Right ventricle myocardium superior (tissue), 1 donor: ENCODE results near the gene HLTF. TPM values are rescaled to one million over a fixed set of nuclear protein-coding genes. Genes with fewer than 3 reads are reported as not detected.

ENCODE experiments used
- ATAC-seq: fragments of 200-7000 bp; cut with Tn5 transposase; one replicate; pipeline ENCODE4 v1.9.1; 2020; ENCODE audit warnings: mild to moderate bottlenecking; ENCODE audit not compliant: poor library complexity
- DNase-seq: peaks from one replicate; pipeline ENCODE4 v3.0.0-alpha.2; 2020
- intact Hi-C: fragments of 100-400 bp; cut with DNase I; formaldehyde crosslinking; loops from one replicate; pipeline ENCODE4 v1.11.2; 2022
- total RNA-seq: library from RNA; stranded (reverse); fragmentation: NEBNext Ultra II Directional; extraction: Animal tissue kit (Norgen Biotek cat#: 25700); gene quantifications from one replicate; pipeline ENCODE4 v1.2.1, GENCODE V29; 2021
- donor health status: DM: no; HTN: yes; CAD: no; lungs with severe emphysema.

The HLTF gene
- total RNA-seq, 1 donor from 2014 or later: 26.4 TPM

DNA sequence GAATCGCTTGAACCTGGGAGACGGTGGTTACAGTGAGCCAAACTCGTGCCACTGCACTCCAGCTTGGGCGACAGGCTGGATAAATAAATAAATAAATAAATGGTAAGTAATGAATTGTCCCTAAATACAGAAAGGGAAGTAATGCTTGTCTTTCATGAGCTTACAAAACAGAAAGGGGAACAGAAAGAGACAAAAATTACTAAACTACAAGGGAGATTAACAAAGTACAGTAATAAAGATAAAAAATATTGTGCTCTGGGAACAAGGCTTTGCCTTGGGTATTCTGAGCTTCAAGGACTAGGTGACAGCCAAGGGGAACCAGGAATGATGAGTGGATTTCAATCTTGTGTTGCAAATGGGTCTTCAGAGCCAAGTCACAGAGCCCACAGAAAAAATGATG is 9.2 kb upstream of the HLTF start:
- intact Hi-C loops: no loop called here
- ATAC-seq (no peak), DNase-seq (no peak)

DNA sequence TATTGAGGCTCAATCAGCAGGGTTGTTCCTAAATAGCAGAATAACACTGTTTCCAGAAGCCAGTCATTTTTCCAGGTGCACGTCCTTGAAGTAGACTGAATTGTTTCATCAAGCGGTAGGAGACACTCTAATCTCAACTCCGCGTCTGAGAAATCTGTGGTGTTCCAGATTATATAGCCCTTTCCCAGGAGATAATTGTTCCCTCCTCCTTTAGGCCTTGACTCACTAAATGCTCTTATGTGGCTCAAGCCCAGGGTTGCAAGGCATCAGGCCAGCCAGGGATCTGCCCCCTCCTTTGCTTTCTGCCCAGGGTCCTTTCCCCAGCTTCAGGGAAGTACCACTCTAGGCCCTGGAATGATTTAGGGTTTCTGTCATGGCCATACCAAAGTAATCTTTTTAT is 5.7 kb upstream of the HLTF start:
- intact Hi-C loops: no loop called here
- ATAC-seq (no peak), DNase-seq (no peak)

DNA sequence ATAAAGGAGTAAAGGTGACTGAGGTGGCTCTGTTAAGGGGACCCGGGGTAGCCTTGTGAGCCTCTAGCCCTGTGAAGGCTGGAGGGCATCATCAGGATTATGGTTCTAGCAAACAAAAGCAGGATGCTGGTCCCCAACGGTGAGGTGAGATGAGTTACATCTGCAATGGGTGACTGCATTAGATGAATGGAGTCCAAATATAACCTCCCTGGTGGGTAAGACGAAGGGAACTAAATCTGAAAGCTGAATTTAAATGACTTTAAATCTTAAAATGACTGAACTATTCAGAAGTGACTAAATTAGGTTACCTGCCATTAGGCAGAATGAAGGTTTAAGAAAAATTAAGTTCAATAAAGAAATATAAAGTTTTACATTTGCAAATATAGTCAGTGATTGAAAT is 4.6 kb upstream of the HLTF start:
- no peak for DNase-seq
- no peak for ATAC-seq
- intact Hi-C loops: no loop called here

DNA sequence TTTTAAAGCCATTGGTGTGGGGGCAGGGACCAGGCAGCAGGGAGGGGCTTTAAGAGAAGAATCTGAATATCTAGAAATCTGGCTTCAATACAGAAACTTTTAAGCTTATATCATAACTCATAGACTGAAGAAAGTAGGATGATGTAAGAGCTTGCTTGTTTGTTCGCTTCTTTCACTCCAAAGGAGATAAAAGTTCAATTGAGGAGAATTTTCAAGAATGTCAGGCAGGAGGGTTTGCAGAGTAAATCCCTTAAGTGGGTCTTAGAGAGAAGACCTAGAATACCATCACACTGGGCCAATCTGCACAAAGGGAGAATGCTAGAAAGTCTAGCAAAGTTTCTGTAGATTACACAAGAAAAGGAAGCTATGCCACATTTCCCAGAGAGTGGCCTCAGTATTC is 4.1 kb upstream of the HLTF start:
- intact Hi-C loops: no loop called here
- DNase-seq (no peak), ATAC-seq (no peak)

GRCh38 chr3:149089395-149089794 is 3.1 kb upstream of the HLTF start:
- DNase-seq: no peak
- intact Hi-C loops: no loop called here
- ATAC-seq: no peak

GRCh38 chr3:149087208-149087607 is 875 bp upstream of the HLTF start:
- no peak for DNase-seq
- intact Hi-C loops: no loop called here

GRCh38 chr3:149085828-149086231 is 503 bp downstream of the HLTF start:
- intact Hi-C loops: no loop called here
- ATAC-seq (peak; percentile 58), DNase-seq (no peak)

More at GRCh38 chr3:149087208-149087607, 875 bp upstream of the HLTF start:
- no peak for ATAC-seq

- ATAC-seq (no peak), DNase-seq (no peak)
- intact Hi-C loops: no loop called here
These were observed 4.6 kb downstream of the HLTF start for GRCh38 chr3:149081772-149082171.

GRCh38 chr3:149080699-149081091 is 5.6 kb downstream of the HLTF start:
- DNase-seq (no peak), ATAC-seq (no peak)
- intact Hi-C loops: no loop called here

GRCh38 chr3:149080011-149080698 is 6.2 kb downstream of the HLTF start:
- no peak for ATAC-seq
- intact Hi-C loops: no loop called here
- no peak for DNase-seq

GRCh38 chr3:149077628-149078027 is 8.7 kb downstream of the HLTF start:
- intact Hi-C loops: no loop called here
- ATAC-seq: no peak
- DNase-seq: no peak

- DNase-seq: no peak
- intact Hi-C loops: no loop called here
- no peak for ATAC-seq
These were observed 18.4 kb downstream of the HLTF start for GRCh38 chr3:149067883-149068282.

- ATAC-seq (no peak), DNase-seq (no peak)
- intact Hi-C loops: no loop called here
These were observed 24.6 kb downstream of the HLTF start for GRCh38 chr3:149061776-149062175.

- no peak for ATAC-seq
- intact Hi-C loops: no loop called here
- DNase-seq: no peak
These were observed 27.7 kb downstream of the HLTF start for GRCh38 chr3:149058602-149059001.

GRCh38 chr3:149058198-149058597 is 28.1 kb downstream of the HLTF start:
- ATAC-seq (no peak), DNase-seq (no peak)
- intact Hi-C loops: no loop called here

DNA sequence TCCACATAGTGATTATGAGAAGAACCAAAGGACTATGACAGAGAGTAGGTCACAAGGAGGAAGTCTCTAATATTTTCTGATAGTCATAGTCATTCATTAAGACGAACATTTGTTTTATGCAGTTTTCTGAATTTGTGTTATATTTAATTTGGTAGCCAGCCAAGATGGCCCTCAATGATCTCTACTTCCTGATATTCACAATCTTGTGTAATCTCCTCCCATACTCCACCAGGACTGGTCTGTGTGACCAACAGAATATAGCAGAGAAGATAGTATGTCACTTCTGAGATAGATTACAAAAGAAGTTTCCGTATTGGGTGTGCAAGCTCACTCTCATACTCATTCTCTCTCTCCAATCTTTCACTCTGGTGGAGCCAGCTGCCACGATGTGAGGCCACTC is 30.8 kb downstream of the HLTF start:
- DNase-seq: no peak
- intact Hi-C loops: no loop called here
- ATAC-seq: no peak

GRCh38 chr3:149044339-149045083 is 41.8 kb downstream of the HLTF start:
- no peak for DNase-seq
- intact Hi-C loops: no loop called here
- no peak for ATAC-seq

- intact Hi-C loops: no loop called here
These were observed 43.4 kb downstream of the HLTF start for GRCh38 chr3:149042789-149043386.

DNA sequence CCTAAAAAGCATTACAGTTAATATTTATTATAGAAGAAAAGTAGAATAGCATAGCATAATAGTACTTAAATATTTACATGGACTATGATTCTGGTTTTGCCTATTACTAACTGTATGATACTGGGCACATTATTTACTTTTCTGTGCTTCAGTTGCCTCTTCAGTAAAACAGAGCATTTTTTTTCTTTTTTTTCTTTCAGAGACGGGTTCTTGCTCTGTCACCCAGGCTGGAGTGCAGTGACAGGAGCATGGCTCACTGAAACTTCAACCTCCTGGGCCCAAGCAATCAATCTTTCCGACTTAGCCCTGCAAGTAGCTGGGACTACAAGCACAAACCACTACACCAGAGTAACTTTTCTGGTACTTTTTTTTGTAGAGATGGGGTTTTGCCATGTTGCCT is 48.0 kb downstream of the HLTF start:
- ATAC-seq (no peak), DNase-seq (no peak)
- intact Hi-C loops: no loop called here

More at GRCh38 chr3:149042789-149043386, 43.4 kb downstream of the HLTF start:
- DNase-seq: no peak
- ATAC-seq: no peak

GRCh38 chr3:149037684-149038083 is 48.6 kb downstream of the HLTF start:
- intact Hi-C loops: no loop called here
- DNase-seq (no peak), ATAC-seq (no peak)
